Choroid plexus epithelial cell (primary cell): ENCODE results near the gene COL15A1.

Source experiments
- DNase-seq: peaks from one replicate; pipeline ENCODE4 v3.0.0-alpha.2; 2010; ENCODE audit warnings: low read depth
- H3K4me3 ChIP-seq: 2 replicates; pipeline ENCODE4 v1.5.1; 2011; ENCODE audit warnings: low read depth, mild to moderate bottlenecking, control low read depth, low read length, moderate library complexity
- CTCF ChIP-seq: conservative IDR thresholded peaks from 2 replicates; pipeline ENCODE4 v1.5.1; 2011; ENCODE audit warnings: low read depth, mild to moderate bottlenecking, control low read depth, inconsistent platforms, low read length, moderate library complexity

The COL15A1 gene

GRCh38 chr9:99103901-99104458, 160.3 kb downstream of the COL15A1 start:
- peak; percentile 52 for DNase-seq
- TF ChIP-seq CTCF = no peak
- H3K4me3 ChIP-seq = peak overlapping the region; percentile 79

GRCh38 chr9:99104459-99105151, 160.9 kb downstream of the COL15A1 start, which contains the start of gene TGFBR1:
Gene TGFBR1 (plus strand): TSS chr9:99105113. CDS start chr9:99105206, 93 bp downstream.
- peak within 1 kb of the TSS; percentile 79 for H3K4me3 ChIP-seq
- DNase-seq = peak; percentile 91
- no peak for TF ChIP-seq CTCF

- DNase-seq = peak; percentile 78
- no peak for TF ChIP-seq CTCF
- peak overlapping the region; percentile 79 for H3K4me3 ChIP-seq
Observed at GRCh38 chr9:99105152-99106043, 161.7 kb downstream of the COL15A1 start.

- peak overlapping the region; percentile 79 for H3K4me3 ChIP-seq
- TF ChIP-seq CTCF = no peak
- no peak for DNase-seq
Observed at GRCh38 chr9:99106044-99106375, 162.3 kb downstream of the COL15A1 start.

- no peak for TF ChIP-seq CTCF
- DNase-seq = no peak
- no peak overlapping the region for H3K4me3 ChIP-seq
Observed at GRCh38 chr9:99107421-99107820, 163.7 kb downstream of the COL15A1 start.

GRCh38 chr9:99108131-99108530, 164.4 kb downstream of the COL15A1 start:
- DNase-seq = no peak
- no peak for TF ChIP-seq CTCF
- no peak overlapping the region for H3K4me3 ChIP-seq
